Fibroblast of gingiva (primary cell): ENCODE data around the gene MLNR.
A peak's percentile ranks its signal among the peaks of the same experiment; 100 is the strongest.

Experiments used
- DNase-seq: peaks from one replicate; pipeline ENCODE4 v3.0.0-alpha.2; 2011; ENCODE audit warnings: low read depth

The MLNR gene

DNA sequence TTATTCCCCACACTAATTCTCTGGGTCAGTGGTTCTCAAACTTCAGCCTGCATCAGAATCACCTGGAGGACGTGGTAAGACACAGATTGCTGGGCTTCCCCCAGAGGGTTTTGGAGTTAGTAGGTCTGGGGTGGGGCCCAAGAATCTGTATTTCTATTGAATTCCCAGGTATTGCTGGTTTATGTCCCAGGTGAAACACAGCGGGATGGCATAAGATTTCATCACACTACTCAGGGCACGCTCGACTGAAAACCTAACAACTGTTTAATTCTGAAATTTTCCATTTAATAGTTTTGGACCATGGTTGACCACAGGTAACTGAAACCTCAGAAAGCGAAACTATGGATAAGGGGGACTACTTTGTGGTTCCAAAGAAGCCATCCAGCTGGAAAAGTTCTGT lies 6.5 kb downstream of the MLNR start:
- no peak for DNase-seq

DNA sequence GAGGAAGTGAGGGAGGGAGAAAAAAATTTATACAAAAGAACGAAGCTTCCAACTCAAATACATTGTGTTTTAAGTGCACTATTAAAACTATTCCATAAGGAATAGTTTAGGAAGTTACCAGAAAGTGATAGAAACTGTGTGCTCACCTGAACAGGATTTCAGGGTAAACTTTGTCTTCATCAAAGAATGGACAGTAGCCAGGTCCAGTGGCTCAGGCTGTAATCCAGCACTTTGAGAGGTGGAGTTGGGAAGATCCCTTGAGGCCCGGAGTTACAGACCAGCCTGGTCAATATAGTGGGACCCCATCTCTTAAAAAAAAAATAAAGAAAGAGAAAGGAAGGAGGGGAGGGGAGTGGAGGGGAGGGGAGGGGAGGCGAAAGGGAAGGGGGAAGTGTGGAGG lies 14.6 kb downstream of the MLNR start:
- DNase-seq: no peak

DNA sequence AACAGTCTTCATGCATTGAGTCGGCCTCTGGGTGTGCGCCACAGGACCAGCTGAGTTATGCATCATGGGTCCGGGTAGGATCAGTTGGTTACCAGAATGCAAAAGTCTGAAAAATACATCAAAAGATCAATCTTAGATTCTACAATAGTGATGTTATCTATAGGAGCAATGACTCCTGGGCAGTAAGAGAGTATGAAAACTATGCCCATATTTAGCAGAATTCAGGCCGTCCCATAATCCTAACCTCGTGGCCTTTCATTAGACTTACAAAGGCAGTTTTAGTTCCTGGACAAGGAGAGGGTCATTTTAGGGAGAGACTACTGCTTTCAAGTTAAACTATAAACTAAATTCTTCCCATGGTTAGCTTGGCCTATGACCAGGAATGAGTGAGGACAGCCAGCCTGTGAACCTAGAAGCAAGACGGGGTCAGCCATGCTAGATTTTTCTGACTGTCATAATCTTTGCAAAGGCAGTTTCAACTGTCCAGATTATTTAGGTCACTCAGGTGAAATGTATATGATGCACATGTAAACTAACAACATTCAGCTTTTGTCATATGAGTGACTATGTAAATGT lies 15.8 kb downstream of the MLNR start:
- DNase-seq: no peak

DNA sequence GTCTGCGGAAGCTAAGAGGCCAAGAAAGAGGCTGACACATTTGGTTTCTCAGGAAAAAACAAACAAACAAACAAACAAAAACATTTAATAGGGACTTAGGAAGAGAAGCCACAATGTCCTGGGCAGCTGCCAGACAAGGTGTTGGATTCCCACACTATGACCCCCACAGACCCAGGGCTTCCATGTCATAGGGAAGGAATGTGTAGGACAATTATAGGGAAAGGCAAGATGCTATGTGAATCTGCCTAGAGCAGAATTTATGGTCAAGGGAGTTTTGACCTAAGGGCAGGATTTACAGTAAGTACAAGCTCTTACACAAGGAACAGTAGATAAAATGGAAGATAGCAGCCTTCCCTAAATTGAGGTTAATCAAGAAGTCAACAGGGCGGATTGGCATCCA lies 18.5 kb downstream of the MLNR start:
- no peak for DNase-seq

DNA sequence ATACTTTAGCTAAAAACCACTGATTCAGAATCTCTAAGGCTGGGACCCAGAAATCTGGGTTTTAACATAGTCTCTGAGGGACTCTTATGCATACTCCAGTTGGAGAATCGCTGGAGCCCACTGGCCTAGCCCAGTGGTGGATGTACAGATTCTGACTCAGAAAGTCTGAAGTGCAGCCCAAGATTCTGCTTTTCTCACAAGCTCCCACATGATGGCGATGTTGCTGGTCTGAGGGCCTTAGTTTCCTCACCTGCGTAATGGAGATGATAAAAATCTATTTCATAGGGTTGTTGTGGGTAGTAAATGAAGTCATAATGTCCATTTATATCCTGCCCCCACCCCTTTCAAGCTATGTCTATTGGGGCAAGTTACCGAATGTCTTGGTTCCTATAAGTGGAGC lies 19.9 kb downstream of the MLNR start:
- DNase-seq: peak; percentile 30

DNA sequence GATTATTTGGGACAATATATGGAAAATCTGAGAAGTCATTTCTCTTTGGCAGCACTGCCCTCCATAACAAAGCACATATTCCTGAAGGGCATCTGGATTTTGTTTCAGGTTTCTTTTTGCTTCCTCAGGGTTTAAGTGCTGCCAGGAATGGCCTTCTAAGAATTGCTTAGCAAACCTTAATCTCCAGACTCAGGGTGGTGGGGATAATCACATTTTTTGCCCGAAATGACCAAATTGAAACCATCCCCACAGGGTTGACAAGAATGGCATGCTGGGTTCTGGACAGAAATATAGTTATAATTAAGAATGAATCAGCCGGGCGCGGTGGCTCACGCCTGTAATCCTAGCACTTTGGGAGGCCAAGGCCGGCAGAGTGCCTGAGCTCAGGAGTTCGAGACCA lies 21.2 kb downstream of the MLNR start:
- DNase-seq: peak; percentile 81

DNA sequence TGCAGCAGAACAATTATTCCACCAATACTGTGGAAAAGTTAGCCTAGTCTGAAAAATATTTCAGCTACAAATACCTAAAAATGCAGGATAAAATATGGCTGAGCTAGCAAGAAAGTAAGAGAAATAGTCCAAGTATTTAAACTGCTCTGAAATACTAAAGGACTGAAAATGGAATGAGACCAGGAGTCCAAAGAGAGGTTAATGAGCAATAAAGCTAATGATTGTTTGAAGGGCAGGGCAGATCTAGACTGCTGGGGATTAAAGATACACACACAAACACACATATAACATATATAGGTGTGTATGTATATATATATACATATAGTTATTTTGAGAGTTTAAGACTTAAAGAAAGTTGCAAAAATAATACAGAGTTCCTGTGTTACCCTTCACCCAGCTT lies 25.0 kb downstream of the MLNR start:
- no peak for DNase-seq

DNA sequence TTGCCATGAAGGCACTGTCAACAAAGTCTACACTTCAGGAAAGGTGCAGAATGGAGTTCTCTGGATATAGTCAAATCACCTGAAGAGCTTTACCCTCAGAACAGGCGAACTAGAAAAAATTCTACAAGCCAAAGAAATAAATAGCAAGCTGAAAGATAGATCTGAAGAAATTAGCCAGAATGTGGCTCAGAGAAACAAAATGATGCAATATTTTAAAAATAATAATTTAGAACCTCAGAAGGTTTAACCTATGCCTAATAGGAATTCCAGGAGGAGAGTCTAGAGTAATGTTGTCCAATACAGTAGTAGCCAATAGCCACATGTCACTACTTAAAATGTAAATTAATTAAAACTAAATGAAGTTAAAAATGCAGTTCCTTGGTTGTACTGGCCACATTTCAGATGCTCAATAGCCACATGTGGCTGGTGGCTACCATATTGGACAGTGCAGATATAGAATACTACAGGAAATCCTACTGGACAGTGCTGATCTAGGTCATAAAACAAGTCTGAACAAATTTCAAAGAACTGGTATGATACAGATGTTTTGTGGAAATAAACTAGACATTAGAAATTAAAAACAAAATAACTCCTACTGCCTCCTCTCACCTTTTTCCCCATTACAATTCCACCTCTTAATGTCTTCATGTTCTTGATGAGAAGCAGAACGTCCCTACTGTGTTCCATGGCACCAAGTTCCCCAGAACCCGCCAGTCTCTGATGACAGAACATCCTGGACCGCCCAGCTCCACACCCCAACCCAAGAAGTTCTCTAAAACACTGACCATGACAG lies 26.9 kb downstream of the MLNR start:
- DNase-seq: no peak

DNA sequence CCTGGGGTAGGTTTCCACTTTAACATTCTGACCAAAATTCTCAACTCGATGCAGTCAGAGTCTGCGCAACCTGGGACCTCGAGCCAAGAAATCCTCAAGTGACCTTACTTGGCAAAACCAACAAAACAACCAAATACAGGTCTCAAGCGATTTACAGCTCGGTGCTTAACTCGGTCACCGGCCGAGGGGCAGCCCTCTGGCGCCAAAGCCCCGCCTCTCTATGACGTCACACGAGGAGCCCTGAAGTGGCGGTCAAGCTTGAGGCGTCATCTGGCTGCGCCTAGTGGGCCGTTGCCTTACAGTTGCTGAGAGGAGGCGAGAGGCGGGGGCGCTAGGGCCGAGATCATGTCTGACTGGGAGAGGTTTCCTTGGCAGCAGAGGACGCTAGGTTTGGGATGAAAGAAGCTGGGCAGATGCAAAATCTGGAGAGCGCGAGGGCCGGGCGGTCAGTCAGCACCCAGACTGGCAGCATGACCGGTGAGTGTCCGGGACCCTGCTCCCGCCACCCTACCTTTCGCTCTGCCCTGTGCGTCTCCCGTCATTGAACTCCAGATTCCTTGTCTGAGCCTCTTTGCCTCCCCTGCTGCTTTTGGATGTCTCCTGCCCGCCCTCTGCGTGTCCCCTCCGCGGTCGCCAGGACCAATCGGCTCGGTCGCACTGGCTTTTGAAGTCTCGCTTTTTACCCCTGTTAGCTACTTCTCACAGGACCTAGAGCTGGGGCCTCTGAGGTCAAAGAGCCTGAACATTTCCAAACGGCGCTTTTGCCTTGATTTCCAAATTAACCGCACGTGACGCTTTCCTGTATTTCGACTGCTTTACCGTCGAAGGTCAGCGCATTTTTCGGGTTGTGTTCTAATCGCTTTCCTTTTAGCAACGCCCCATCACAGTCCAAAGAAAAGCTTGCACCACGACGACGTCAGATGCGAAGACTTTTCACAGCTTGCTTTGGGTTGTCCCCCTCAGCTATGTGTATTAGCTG lies 27.8 kb downstream of the MLNR start, which contains the start of gene CDADC1:
Gene CDADC1 (plus strand): TSS at position 283 of the 979 bp plus-strand sequence. CDS start 113 bp downstream, at position 396.
- DNase-seq: peak; percentile 95

DNA sequence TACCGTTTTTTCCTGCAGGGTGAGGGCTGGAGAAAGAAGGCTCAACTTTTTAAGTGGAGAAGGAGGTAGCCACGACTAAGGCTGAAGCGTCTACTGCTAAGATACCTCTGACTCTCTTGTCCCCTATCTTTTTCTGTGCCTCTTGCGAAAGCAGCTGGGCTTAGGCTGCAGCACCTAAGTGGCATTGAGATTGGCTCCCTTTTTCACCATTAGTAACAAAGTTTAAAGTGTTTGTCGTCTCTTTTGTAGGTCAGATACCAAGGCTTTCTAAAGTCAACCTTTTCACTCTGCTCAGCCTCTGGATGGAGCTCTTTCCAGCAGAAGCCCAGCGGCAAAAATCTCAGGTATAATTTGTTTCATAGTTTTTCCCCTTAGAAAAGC lies 28.5 kb downstream of the MLNR start:
- no peak for DNase-seq

DNA sequence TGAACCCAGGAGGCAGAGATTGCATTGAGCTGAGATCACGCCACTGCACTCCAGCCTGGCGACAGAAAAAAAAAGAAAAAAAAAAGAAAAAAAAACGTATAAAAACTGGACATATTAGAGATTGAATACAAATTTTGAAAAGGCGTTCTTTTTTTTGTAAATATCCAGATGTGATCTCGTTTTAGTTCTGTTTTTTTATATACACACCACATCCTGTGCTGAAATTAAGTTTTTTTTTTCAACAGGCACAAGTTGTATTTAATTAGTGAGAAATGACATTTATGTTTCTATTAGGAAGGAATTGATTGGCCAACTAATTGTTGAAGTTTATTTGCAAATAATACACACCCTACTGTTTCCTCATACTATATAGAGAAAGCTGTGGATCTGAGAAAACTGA lies 31.2 kb downstream of the MLNR start:
- no peak for DNase-seq

DNA sequence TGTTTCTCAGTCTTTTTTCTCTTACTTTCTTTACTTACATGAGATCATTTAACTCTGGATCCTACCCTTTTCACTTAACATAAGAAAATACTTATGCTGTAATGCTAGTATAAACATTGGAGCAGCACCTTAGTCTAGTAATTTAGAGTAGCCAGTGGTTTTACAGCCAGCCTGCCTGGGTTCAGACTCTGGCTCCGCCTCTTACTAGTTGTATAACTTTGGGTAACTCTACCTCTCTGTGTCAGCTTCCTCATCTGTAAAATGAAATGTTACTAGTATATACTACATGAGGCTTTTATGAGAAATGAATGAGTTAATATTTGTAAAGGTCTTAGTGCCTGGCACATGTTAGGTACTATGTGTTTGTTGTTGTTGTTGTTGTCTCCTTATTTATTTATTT lies 33.2 kb downstream of the MLNR start:
- no peak for DNase-seq

DNA sequence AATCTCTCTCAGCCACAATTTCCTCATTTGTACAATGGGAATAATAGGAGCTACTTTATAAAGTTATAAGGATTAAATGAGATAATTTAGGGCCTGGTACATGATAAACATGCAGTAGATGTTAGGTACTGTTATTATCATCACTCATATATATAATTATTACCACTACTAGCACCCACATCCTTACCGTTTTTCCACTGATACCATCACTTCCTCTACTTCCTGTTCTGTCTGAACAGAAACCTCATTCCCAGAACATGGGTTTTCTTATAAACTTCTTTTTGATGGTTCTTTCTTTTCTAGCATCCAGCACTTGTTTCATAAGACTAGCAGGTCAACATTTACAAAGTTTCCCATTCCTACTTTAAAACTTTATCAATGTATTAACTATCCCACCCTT lies 33.9 kb downstream of the MLNR start:
- no peak for DNase-seq

DNA sequence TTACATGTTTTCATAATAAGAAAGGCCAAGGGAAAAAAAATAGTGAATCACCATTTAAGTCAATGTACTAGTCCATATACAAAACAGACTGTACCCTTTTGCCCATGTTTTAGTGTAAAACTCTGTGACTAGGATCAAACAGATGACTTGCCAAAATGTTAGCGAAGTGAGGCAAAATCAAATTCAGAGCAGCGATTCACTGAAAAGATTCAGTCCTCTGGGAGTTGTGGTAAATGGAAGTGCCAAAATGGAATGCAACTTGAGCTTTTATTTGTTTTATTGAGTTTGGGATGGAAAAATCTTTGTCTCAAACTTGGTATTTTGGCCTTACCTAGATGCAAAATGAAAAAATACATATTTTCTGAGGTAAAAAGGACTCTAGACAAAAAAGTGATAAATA lies 36.7 kb downstream of the MLNR start:
- peak; percentile 94 for DNase-seq

DNA sequence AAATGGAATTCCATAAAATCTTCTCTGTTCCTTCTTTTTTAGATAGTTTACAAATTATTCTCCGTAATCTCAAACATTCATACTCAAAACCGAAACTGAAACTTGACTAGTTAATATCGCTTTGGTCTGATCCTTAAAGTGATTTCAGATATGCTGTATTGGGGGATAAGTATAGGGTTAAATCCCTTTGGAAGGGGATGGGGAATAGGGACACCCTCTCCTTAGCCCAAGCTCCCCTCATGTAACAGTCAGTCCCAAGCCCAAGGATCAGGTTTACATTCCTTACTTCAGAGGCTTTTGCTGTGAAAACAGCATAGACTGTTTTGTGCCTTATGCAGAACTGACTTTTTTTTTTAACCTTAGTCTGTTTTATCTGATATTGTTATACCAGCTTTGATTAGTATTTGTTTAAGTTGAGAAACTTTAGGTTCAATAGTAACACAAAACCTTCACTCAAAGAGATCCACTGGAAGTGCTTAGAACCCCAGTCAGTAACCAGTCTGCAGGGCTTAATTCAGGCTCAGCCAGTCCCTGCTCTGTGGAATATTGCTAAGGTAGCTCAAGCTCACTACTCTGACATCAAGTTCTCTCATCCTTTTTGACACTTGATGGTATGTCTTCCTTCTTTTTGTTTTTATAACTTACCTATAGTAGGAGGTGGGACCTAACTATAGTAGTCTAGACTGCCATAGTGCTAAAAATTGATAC lies 38.1 kb downstream of the MLNR start:
- no peak for DNase-seq

DNA sequence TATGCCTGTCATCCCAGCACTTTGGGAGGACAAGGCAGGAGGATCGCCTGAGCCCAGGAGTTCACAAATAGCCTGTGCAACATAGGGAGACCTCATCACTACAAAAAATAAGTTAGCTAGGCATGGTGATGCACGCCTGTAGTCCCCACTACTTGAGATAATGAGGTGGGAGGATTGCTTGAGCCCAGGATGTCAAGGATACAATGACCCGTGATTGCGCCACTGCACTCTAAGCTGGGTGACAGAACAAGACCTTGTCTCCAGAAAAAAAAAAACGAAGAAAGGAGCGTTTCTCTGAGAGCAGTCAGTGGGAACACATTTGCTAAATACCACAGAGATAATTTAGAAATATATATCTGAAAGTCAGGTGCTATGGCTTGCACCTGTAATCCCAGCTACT lies 39.4 kb downstream of the MLNR start:
- no peak for DNase-seq

DNA sequence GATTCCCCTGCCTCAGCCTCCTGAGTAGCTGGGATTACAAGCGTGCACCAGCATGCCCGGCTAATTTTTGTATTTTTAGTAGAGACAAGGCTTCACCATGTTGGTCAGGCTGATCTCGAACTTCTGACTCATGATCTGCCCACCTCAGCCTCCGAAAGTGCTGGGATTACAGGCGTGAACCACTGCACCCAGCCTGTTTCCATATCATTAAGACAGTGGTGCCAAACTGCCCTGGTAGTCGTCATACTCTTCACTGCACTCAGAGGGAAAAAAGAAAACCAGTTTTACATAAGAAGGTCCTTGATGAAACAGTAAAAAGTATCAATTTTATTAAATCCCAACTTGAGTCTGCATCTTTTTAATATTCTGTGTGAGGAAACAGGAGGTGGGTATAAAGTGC lies 42.5 kb downstream of the MLNR start:
- no peak for DNase-seq

DNA sequence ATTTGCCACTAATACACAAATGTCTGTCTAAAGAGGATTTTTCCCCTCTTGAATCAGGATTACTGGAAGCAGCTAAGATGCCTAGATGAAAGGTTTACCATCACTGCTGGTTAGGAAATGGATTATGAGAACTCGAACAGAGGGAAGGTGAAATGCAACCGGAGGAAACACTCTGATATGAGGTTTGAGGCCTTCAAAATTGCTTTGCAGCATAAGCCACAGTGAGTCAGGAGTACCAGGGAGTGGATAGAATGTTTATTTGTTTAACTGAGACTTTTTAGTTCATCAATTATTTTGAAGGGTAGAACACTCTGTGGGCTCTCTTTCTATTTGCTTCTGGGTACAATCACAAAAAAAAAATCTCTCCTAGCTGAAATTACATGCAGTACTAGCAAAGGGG lies 45.7 kb downstream of the MLNR start:
- peak; percentile 21 for DNase-seq

DNA sequence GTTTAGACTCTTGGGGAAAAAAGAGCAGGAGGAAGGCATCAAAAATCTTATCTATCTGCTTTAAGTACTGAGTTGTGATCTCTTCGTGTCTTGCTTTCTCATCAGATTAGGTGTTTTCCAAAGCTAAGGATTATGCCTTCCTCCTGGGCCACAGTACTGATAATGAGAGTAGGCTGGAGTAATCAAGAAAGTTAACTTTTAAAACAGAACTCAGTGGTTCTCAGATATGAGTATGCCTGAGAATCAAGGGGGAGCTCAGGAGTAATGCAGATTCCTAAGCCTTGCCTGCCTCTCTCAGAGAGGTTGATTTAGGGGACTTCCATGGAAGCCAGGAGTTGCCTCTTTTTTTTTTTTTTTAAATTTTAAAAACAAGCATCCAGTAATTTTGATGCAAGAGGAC lies 51.1 kb downstream of the MLNR start:
- DNase-seq: no peak
